Hematopoietic multipotent progenitor cell treated with erythropoietin and hydrocortisone succinate and interleukin-3 and kit ligand, for 8 days (in vitro differentiated cells): ENCODE results near the gene PAK5.
A peak's percentile ranks its signal among the peaks of the same experiment; 100 is the strongest.
"Not testable (repeated sequence)": the region's sequence is repeated elsewhere in the genome, so short reads cannot be mapped to it uniquely, and the experiment has no call there.

Source experiments
- DNase-seq: peaks from one replicate; pipeline ENCODE4 v3.0.0-alpha.2; 2015

Gene PAK5

DNA sequence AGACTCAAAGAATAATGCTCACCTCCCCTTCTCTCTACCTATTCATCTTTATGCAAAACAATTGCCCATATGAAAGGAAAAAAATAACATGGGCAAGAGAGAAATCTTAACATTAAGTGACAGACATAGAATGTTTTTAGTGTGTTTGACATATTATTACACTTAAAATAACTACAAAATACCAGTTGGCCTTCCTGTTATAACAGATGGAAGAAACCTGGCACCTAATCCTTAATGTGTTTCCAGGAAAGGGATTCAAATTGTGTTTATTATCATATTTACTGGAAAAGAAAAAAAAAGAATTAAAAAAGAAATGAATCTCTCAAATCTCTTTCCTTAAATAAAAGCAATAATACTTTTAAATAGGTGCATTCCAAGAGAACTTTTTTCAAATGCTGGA, 165.9 kb downstream of the PAK5 start:
- DNase-seq: no peak

DNA sequence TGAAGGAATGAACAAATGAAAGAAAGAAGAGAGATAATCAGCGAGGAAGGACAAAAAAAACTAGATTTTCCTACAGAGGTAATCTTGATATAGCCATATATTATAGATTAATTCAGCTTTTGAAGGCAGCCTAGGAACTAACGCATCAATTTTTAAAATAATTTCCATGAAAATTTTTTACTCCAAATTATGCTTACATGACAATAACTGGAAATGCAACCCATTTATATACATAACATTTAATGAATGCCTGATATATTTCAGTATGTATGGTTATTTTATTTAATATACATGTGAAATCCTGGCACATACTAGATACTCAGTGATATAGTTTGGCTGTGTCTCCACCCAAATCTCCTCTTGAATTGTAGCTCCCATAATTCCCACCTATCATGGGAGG, 166.8 kb downstream of the PAK5 start:
- no peak for DNase-seq

DNA sequence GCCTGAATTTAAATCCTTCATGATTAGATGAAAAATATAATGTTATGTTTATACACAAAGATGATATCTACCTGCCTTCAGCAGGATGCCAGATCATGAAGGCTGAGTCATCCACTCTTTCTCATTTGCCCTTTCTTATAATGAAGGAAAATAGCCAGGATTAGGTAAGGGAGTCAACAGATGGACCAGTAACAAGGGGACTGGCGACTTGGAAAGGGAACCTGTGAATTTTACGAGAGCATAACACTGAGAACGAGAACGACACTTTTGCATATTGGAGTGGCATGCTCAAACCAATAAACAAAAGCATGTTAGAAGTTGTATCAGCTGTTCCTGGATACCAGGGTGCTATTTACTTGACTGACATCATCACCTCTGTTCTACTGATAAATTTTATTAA, 170.5 kb downstream of the PAK5 start:
- no peak for DNase-seq

- no peak for DNase-seq
Observed at GRCh38 chr20:9663423-9663822, 175.5 kb downstream of the PAK5 start.

DNA sequence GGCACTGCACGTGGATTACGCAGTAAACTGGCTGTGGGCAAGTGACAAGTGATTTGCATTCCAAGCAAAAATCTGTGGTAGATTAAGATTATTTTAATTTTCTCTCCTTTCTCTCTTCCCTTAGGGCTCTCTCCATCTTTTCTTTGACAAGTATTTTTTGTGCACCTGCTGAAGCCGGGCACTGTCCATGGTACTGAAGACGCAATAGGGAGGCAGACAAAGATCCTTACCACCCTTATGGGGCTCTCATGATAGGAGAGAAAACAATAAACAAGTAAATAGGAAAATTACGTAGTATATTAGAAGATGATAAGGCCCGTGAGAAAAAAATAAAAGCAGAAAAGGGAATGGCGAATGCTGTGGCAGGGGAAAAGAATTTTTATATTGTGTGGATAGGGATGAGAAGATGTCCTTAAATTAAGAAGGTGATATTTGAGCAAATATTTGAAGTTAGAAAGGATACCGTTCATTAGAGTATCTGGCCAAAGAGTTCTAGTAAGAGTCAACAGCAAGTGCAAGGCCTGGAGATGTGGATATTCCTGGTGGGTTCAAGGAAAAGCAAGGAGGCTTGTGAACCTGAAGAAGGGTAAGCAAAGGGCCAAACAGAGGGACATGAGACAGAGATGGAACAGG, 178.5 kb downstream of the PAK5 start:
- peak; percentile 12 for DNase-seq

DNA sequence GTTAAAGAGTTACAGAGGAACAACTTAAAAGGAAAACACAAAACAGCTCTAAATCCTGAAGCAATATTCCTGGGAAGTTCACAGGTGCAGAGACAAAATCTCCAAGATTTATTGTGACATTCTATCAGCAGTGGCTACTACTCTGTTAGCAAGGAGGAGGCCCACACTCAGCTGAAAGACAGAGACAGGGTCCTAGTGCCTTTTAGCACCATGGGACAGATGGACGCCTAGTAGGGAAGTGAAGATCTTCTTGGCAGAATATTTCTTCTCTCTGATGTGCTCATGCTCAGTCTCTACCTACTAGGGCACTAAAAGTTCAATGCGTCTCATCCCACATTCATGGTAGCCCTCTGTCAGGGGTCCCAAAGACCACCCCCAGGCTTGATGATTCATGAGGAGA, 191.1 kb downstream of the PAK5 start:
- DNase-seq: no peak

GRCh38 chr20:9646375-9646774, 192.5 kb downstream of the PAK5 start:
- DNase-seq: no peak

- DNase-seq: no peak
Observed at GRCh38 chr20:9642882-9643281, 196.0 kb downstream of the PAK5 start.

DNA sequence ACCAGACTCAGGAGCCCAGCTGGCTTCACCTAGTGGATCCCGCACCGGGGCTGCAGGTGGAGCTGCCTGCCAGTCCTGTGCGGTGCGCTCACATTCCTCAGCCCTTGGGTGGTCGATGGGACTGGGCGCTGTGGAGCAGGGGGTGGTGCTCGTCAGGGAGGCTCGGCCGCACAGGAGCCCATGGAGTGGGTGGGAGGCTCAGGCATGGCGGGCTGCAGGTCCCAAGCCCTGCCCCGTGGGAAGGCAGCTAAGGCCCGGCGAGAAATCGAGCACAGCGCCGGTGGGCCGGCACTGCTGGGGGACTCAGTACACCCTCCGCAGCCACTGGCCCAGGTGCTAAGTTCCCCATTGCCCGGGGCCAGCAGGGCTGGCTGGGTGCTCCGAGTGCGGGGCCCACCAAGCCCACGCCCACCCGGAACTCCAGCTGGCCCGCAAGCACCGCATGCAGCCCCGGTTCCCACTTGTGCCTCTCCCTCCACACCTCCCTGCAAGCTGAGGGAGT, 197.3 kb downstream of the PAK5 start:
- not testable (repeated sequence) for DNase-seq

DNA sequence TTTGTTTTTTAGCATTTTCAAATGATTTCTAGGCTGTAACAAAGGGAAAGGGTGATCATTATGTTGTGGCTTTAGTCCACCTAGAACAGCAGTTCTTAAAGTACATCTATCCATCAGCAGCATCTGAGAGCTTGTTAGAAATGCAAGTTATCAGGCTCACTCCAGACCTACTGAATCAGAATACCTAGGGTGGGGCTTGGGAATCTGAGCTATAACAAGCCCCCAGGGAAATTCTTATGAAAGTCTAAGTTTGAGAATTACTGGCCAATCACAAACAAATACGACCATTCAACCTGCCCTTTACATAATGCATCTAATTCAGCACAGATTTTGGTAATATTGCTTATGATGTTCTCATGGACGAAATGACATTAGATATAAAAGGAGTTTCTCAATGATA, 201.0 kb downstream of the PAK5 start:
- DNase-seq: no peak

DNA sequence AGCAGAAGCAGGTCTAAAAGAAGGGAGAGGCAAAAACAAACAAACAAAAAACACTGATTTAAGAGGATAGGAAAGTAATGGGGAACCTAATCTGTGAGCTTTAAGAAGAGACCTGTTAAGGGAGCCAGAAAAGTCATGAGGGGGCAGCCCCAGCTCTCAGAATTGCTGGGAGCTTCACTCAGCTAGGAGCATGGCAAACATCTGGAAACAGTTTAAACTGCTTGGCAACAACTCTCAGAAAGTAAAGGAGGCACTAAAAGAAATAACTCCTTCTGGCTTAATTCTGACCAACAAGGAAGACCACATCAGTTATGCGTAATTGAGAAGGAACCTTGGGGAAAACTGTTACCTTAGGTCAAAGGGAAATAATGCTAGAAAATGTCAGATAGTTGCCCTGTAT, 203.1 kb downstream of the PAK5 start:
- no peak for DNase-seq

GRCh38 chr20:9634327-9634726, 204.5 kb downstream of the PAK5 start:
- DNase-seq: no peak

GRCh38 chr20:9632991-9633390, 205.9 kb downstream of the PAK5 start:
- no peak for DNase-seq

DNA sequence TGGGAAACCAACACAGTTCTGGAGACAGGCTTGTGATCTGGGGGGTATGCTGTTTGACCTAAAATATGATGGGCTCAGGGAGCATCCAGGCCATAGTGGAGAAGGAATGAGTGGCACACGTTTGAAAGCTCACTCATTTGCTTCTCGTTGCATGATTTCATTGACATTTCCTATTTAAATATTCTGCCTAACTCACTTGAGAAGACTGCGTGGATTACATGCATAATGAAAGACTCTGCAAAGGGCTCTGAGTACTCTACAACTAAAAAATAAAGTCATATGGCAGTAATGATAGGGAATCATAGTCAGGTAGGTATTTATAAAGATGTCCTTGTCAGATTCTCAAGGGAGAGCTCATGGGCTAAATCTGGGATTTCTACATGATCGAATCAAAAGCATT, 206.6 kb downstream of the PAK5 start:
- DNase-seq: no peak

GRCh38 chr20:9630554-9630953, 208.3 kb downstream of the PAK5 start:
- DNase-seq: no peak

DNA sequence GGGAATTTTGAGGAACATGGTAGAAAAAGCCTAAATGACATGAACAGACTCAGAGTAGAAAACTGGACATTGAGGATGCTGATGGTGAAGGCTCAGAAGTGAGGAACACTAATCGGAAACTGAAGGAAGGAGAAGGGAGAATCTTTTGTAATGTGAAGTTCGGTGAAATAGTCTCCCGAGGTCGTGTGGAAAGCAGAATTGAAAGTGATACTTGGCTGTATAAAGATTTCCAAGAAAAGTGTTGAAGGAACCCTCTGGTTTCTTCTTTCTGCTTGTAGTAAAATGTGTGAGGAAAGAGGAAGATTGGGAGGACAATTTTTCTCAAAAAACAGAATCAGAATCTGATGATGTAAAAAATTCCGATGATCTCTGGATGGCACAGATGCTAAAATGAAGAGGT, 209.0 kb downstream of the PAK5 start:
- no peak for DNase-seq

DNA sequence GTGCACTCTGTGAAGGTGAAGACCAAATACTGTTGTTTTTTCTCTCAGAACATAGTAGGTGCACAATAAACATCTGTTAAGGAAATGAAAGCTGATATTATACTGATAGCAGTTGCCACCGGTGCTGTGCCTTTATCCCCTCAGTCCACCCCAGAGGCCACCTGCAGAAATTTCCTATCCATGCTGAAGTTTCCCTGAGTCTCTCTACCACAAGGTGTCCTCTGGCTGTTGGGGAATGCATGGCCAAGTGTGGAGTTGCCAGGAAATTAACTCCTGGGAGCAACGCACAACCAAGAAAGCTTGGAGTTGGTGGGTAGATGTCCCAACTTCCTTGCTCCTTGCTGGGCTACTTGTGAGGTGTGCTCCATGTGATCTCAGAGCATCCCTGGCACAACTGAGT, 210.3 kb downstream of the PAK5 start:
- no peak for DNase-seq

DNA sequence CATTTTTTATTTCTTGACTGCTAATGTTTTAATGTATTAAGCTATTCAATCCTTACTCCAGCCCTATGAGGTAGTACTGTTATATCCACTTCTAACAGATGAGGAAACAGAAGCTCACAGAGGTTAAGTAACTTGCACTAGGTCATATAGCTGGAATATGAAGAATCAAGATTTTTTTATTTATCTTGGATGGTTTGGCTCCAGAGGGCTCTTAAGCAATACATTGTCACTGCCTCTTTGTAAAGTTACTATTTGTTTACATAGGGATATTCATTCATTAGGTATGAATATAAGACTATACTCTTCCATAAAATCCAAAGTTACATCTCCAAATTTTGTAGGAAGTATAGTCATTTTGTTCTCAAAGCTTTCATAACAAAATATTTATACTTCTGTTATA, 210.7 kb downstream of the PAK5 start:
- no peak for DNase-seq

DNA sequence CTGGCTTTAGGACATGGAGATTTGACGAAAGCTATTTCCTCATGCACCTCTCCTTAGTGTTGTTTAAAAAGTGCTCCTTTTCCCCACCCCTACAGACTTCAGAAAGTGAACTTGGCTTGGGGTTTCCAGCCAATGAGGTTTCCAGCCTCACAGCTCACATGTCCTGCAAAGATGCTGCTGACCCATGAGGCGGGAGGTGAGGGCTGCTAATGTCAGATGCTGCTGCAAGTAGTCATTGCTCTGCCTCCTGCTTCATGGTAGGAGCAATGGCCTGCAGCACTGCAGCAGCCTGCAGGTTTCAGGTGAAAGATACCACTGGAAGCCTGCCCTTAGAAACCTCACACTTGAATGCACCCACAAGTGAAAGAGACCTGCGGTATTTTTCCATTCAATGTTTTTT, 211.7 kb downstream of the PAK5 start:
- no peak for DNase-seq

DNA sequence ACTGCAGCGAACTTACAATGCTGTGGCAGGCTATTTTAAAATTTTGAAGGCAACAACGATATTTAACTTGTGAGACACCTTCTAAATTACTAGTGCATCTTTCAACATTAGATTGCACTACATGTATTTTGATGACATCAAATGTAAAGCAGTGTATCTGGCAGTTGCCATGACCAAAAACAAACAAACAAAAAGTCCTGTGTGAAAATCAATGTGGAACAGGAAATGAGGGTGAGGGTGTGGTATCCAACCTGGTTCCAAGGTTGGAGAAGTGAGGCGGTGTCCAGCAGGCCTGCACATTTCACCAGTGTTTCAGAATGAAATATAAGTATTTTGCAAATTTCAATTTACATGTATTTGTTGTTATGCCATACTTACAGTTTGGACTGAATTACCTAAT, 212.5 kb downstream of the PAK5 start:
- DNase-seq: no peak

DNA sequence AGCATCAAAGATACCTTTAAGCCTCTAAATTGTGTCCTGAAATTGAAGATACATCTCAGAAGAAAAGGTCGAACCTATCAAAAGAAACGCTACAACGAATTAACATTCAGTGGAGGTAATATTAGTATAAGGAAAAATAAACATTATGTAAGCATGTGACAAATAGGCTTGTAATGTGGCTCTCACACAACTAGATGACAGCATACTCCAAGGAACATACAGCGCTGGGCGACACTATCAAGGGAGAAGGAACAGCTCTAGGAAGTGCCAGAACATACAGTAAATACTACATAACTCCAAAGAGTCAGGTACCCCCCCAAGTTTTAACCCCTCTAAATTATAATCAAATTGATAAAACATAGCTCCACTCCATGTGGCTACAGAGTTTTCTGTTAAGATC, 220.9 kb downstream of the PAK5 start:
- DNase-seq: peak; percentile 7

DNA sequence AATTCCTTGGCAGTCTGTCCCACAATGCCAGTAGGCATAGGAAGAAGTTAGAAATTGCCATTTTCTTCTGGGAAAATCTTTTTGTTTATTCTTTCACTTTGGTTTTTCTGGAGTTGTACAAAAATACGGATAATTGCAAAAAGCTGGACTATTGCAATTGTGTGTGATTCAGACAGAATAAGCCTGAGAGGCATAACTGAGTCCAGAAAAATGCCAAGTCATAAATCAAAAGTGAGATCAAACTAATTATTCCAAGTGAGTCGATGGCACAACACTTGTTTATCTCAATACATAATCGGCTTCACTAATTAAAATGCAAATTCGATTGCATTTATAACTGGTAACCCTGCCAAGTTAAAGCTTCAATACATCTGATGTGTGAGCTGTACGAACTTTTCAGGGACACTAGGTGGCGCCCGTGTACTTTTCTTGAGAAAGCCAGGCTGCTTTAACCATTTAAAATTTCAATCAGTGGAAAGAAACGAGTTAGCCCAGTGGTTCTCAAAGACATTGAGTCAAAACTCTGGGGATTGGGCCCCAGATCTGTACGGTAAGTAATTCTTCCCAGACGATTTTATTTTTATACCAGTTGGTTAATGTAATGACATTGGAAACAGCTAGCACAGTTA, 221.9 kb downstream of the PAK5 start:
- peak; percentile 61 for DNase-seq

GRCh38 chr20:9616455-9616805, 222.4 kb downstream of the PAK5 start:
- no peak for DNase-seq

GRCh38 chr20:9615766-9616454, 223.0 kb downstream of the PAK5 start:
- DNase-seq: no peak

GRCh38 chr20:9615118-9615517, 223.8 kb downstream of the PAK5 start:
- no peak for DNase-seq
